IMR-90 (cell line): ENCODE measurements around the gene HCK. TPM values are rescaled to one million over a fixed set of nuclear protein-coding genes. Genes with fewer than 3 reads are reported as not detected.

Source experiments
- ATAC-seq: fragments of 200-7000 bp; cut with Tn5 transposase; 2 replicates; pipeline ENCODE4 v1.9.1; 2020; ENCODE audit warnings: low read depth, mild to moderate bottlenecking, moderate library complexity
- BruUV-seq: library from RNA; stranded (reverse); fragments of 400-500 nt; replicated peaks from 2 replicates; lab custom pipeline; 2021; lab: Mats Ljungman, UMichigan
- CTCF ChIA-PET: fragments of 300-600 bp; formaldehyde crosslinking; extraction: SDS; loops from one replicate; lab custom pipeline; 2021; ENCODE audit warnings: antibody characterized with exemption; lab: Yijun Ruan, JAX
- POLR2A ChIA-PET: fragments of 300-600 bp; sonication (Branson Sonifier 250); formaldehyde crosslinking; loops from one replicate; lab custom pipeline; 2022; ENCODE audit warnings: antibody characterized with exemption; ENCODE audit not compliant: unreplicated experiment; lab: Charles Lee
- DNase-seq: peaks from one replicate; pipeline ENCODE4 v3.0.0; 2013
- H2AFZ ChIP-seq: replicated peaks from 2 replicates; pipeline ENCODE3; 2013; ENCODE audit warnings: low read length, mild to moderate bottlenecking; ENCODE audit not compliant: poor library complexity
- H2AK5ac ChIP-seq: 2 replicates; pipeline ENCODE4 v1.6.1; 2013; ENCODE audit warnings: low read depth, low read length, inconsistent platforms
- H2AK9ac ChIP-seq: replicated peaks from 2 replicates; pipeline ENCODE3; 2013; ENCODE audit warnings: mild to moderate bottlenecking, low read depth, low read length, moderate library complexity; ENCODE audit not compliant: poor library complexity
- H2BK120ac ChIP-seq: 2 replicates; pipeline ENCODE4 v1.6.1; 2013; ENCODE audit warnings: low read depth, low read length, inconsistent platforms
- H2BK15ac ChIP-seq: 3 replicates; pipeline ENCODE4 v1.6.1; 2013; ENCODE audit warnings: low read depth, low read length, inconsistent platforms
- H2BK20ac ChIP-seq: 2 replicates; pipeline ENCODE4 v1.6.1; 2013; ENCODE audit warnings: low read depth, mild to moderate bottlenecking, inconsistent platforms, low read length, moderate library complexity
- H2BK5ac ChIP-seq: 2 replicates; pipeline ENCODE4 v1.6.1; 2013; ENCODE audit warnings: mild to moderate bottlenecking, low read depth, low read length, inconsistent platforms; ENCODE audit not compliant: poor library complexity, severe bottlenecking
- H3K14ac ChIP-seq: replicated peaks from 2 replicates; pipeline ENCODE4 v1.6.1; 2013; ENCODE audit warnings: low read depth, low read length, inconsistent platforms
- H3K18ac ChIP-seq: 2 replicates; pipeline ENCODE4 v1.6.1; 2013; ENCODE audit warnings: low read depth, low read length, control low read depth
- H3K23ac ChIP-seq: 2 replicates; pipeline ENCODE4 v1.6.1; 2013; ENCODE audit warnings: low read depth, low read length, inconsistent platforms
- H3K27ac ChIP-seq: 2 replicates; pipeline ENCODE4 v1.5.1; 2013; ENCODE audit warnings: mild to moderate bottlenecking, control low read depth, low read length; ENCODE audit not compliant: insufficient read depth
- H3K27me3 ChIP-seq: 2 replicates; pipeline ENCODE4 v1.6.1; 2013; ENCODE audit warnings: low read length; ENCODE audit not compliant: control insufficient read depth, insufficient read depth
- H3K36me3 ChIP-seq: 2 replicates; pipeline ENCODE4 v1.6.1; 2013; ENCODE audit warnings: low read length, mixed read lengths; ENCODE audit not compliant: control insufficient read depth, insufficient read depth
- H3K4ac ChIP-seq: 2 replicates; pipeline ENCODE4 v1.6.1; 2013; ENCODE audit warnings: low read depth, low read length, inconsistent platforms
- H3K4me1 ChIP-seq: 2 replicates; pipeline ENCODE4 v1.6.1; 2013; ENCODE audit warnings: low read length, mixed read lengths; ENCODE audit not compliant: control insufficient read depth, insufficient read depth
- H3K4me2 ChIP-seq: 2 replicates; pipeline ENCODE4 v1.6.1; 2013; ENCODE audit warnings: low read depth, mild to moderate bottlenecking, control low read depth, low read length, moderate library complexity
- H3K4me3 ChIP-seq: 2 replicates; pipeline ENCODE4 v1.5.1; 2013; ENCODE audit warnings: low read depth, mild to moderate bottlenecking, control low read depth, low read length, moderate library complexity; ENCODE audit not compliant: insufficient read depth
- H3K56ac ChIP-seq: 2 replicates; pipeline ENCODE4 v1.6.1; 2013; ENCODE audit warnings: low read length, inconsistent platforms; ENCODE audit not compliant: insufficient read depth; ENCODE audit errors: extremely low read depth
- H3K79me1 ChIP-seq, 2 experiments: 2 replicates each; pipeline ENCODE4 v1.6.1; 2013; ENCODE audit warnings: low read length in 2 of 2, inconsistent platforms in 1 of 2, low read depth in 1 of 2
- H3K9ac ChIP-seq: 2 replicates; pipeline ENCODE4 v1.6.1; 2013; ENCODE audit warnings: low read depth, low read length, control low read depth
- H3K9me1 ChIP-seq: 2 replicates; pipeline ENCODE4 v1.6.1; 2013; ENCODE audit warnings: low read length, inconsistent platforms; ENCODE audit not compliant: insufficient read depth
- H3K9me3 ChIP-seq: 2 replicates; pipeline ENCODE4 v1.6.1; 2013; ENCODE audit warnings: low read length; ENCODE audit not compliant: control insufficient read depth, insufficient read depth
- H4K20me1 ChIP-seq: 2 replicates; pipeline ENCODE4 v1.6.1; 2013; ENCODE audit warnings: low read length, inconsistent platforms; ENCODE audit not compliant: insufficient read depth
- H4K5ac ChIP-seq: 2 replicates; pipeline ENCODE4 v1.6.1; 2013; ENCODE audit warnings: mild to moderate bottlenecking, low read depth, low read length, control low read depth
- H4K8ac ChIP-seq, 2 experiments: 2 replicates each; pipeline ENCODE4 v1.6.1; 2013; ENCODE audit warnings: low read depth in 2 of 2, low read length in 2 of 2, control low read depth in 1 of 2, inconsistent platforms in 1 of 2
- H4K91ac ChIP-seq: 2 replicates; pipeline ENCODE4 v1.6.1; 2013; ENCODE audit warnings: low read depth, low read length, inconsistent platforms; ENCODE audit not compliant: insufficient read depth
- BHLHE40 ChIP-seq: fragments of 150-350 bp; IDR thresholded peaks from 2 replicates; pipeline ENCODE4 v1.6.1; 2016; ENCODE audit warnings: mild to moderate bottlenecking, low read depth, low read length
- MAZ ChIP-seq: IDR thresholded peaks from 2 replicates; pipeline ENCODE4 v1.6.1; 2012; ENCODE audit warnings: low read depth, mild to moderate bottlenecking, low read length, improper control_type of control experiment, moderate library complexity, borderline replicate concordance
- RAD21 ChIP-seq: IDR thresholded peaks from 2 replicates; pipeline ENCODE4 v1.6.1; 2012; ENCODE audit warnings: low read length, improper control_type of control experiment
- RCOR1 ChIP-seq: IDR thresholded peaks from 2 replicates; pipeline ENCODE4 v1.6.1; 2012; ENCODE audit warnings: mild to moderate bottlenecking, low read length, improper control_type of control experiment; ENCODE audit not compliant: insufficient replicate concordance
- WGBS, 2 experiments: methylation state at CpG; one replicate each; pipeline versions ENCODE4 v1.1.5 to v1.1.7; 2013; ENCODE audit warnings: missing lambda C conversion rate in 2 of 2; ENCODE audit not compliant: insufficient read length in 1 of 2; ENCODE audit errors: extremely low coverage in 2 of 2; 5-methylcytosine and 5-hydroxymethylcytosine counted together
- dilution Hi-C: fragments of 300-500 bp; cut with HindIII; formaldehyde crosslinking; loops from one replicate; pipeline ENCODE4 v1.14.3; 2018; ENCODE audit warnings: low sequenced_read_pairs; ENCODE audit not compliant: unreplicated experiment
- in situ Hi-C: fragments of 300-500 bp; cut with MboI; formaldehyde crosslinking; loops from 3 replicates; pipeline ENCODE4 v1.14.3; 2019; ENCODE audit warnings: low sequenced_read_pairs, inconsistent platforms, mixed read lengths
- intact Hi-C: fragments of 100-400 bp; cut with micrococcal nuclease; formaldehyde crosslinking; loops from 2 replicates; pipeline ENCODE4 v1.10.0; 2022
- polyA plus RNA-seq, 3 experiments: library from polyadenylated mRNA; depleted of rRNA; stranded (reverse); fragments of >200 nt; gene quantifications; 2 replicates each; pipeline ENCODE4 v1.2.3, GENCODE V29; 2012; ENCODE audit warnings: low replicate concordance in 1 of 3
- total RNA-seq: library from RNA; depleted of rRNA; stranded (reverse); fragments of >200 nt; gene quantifications from 2 replicates; pipeline ENCODE4 v1.2.3, GENCODE V29; 2012
- TF ChIP-seq, protein P1 (sequence below): fragments of 150-350 bp; IDR thresholded peaks from 2 replicates; pipeline ENCODE4 v1.6.1; 2017; ENCODE audit warnings: mild to moderate bottlenecking, antibody characterized with exemption, low read length, low read depth

HCK gene
- total and polyA plus RNA-seq, 2 of the 4 experiments (the other 2 are of a cell fraction), result not detected

DNA sequence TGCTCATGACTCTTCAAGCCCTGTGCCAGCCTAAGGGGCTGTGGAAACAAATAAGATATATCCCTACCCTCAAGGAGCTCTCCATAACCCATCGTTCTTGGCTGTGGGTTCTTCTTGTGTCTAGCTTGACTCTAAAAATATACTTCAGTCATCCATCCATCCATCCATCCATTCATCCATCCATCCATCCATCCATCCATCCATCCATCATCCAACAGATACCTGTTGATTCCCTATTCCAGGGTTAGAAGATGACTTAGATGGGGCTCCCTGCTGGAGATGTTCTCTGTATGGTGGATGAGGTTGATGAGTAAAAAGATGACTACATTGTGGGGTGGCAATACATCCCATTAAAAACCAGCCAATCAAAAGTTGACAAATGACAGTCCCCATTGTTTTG, 23.5 kb downstream of the HCK start:
- no peak overlapping the region for H3K18ac ChIP-seq
- H3K36me3 ChIP-seq, result no peaks in the 10 kb centered on the region
- no peak overlapping the region for H3K9ac ChIP-seq
- H3K4me3 ChIP-seq, result no peak overlapping the region
- 80% methylated on average over 1 of the region's 1 CpG; no CpG with 5 or more reads in 1 of the 2 experiments for WGBS, 2 experiments
- H3K4me2 ChIP-seq, result no peak overlapping the region
- H3K27ac ChIP-seq, result no peak overlapping the region
- H3K4ac ChIP-seq, result no peak overlapping the region
- POLR2A ChIA-PET, result no interaction called here
- no peaks in the 10 kb centered on the region for H3K9me3 ChIP-seq
- ATAC-seq (no peak), DNase-seq (no peak)
- CTCF ChIA-PET, result interaction anchor here (0.8 to 0.9 kb wide), 3 partner anchors 9 to 33 kb away, joined by 3 read pairs; no protein-coding TSS in a partner anchor
- in situ Hi-C loops (no loop called here), dilution Hi-C loops (no loop called here), intact Hi-C loops (no loop called here)
- H3K23ac ChIP-seq, result no peak overlapping the region
- no peak overlapping the region for H3K14ac ChIP-seq
- H4K8ac ChIP-seq, result no peak overlapping the region
- H3K79me1 ChIP-seq, result no peaks in the 10 kb centered on the region
- no peak overlapping the region for H2BK120ac ChIP-seq
- H4K5ac ChIP-seq, result no peak overlapping the region
- no peaks in the 10 kb centered on the region for H4K20me1 ChIP-seq
- H2BK15ac ChIP-seq, result no peak overlapping the region
- no TSS peak for BruUV-seq
- H3K9me1 ChIP-seq, result no peaks in the 10 kb centered on the region
- no peak overlapping the region for H2AFZ ChIP-seq
- no peak for TF ChIP-seq MAZ
- no peak for TF ChIP-seq RAD21
- TF ChIP-seq, protein P1, sequence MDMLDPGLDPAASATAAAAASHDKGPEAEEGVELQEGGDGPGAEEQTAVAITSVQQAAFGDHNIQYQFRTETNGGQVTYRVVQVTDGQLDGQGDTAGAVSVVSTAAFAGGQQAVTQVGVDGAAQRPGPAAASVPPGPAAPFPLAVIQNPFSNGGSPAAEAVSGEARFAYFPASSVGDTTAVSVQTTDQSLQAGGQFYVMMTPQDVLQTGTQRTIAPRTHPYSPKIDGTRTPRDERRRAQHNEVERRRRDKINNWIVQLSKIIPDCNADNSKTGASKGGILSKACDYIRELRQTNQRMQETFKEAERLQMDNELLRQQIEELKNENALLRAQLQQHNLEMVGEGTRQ, result no peak
- no peak for TF ChIP-seq RCOR1
- TF ChIP-seq BHLHE40, result no peak
- no peak overlapping the region for H2AK9ac ChIP-seq
- peaks cover 50% of the 10 kb centered on the region for H3K27me3 ChIP-seq
- no peak overlapping the region for H4K91ac ChIP-seq
- no peak overlapping the region for H2BK5ac ChIP-seq
- no peak overlapping the region for H2BK20ac ChIP-seq
- H2AK5ac ChIP-seq, result no peak overlapping the region
- H3K4me1 ChIP-seq, result no peaks in the 10 kb centered on the region
- H3K56ac ChIP-seq, result no peak overlapping the region
